NCI-H128 (cell line): ENCODE results near the gene SGPL1.
"Not testable (repeated sequence)": the region's sequence is repeated elsewhere in the genome, so short reads cannot be mapped to it uniquely, and the experiment has no call there.

Experiments used
- DNase-seq: peaks from one replicate; lab custom pipeline; 2025; ENCODE audit not compliant: unreplicated experiment; lab: John Stamatoyannopoulos, UW

SGPL1 gene

DNA sequence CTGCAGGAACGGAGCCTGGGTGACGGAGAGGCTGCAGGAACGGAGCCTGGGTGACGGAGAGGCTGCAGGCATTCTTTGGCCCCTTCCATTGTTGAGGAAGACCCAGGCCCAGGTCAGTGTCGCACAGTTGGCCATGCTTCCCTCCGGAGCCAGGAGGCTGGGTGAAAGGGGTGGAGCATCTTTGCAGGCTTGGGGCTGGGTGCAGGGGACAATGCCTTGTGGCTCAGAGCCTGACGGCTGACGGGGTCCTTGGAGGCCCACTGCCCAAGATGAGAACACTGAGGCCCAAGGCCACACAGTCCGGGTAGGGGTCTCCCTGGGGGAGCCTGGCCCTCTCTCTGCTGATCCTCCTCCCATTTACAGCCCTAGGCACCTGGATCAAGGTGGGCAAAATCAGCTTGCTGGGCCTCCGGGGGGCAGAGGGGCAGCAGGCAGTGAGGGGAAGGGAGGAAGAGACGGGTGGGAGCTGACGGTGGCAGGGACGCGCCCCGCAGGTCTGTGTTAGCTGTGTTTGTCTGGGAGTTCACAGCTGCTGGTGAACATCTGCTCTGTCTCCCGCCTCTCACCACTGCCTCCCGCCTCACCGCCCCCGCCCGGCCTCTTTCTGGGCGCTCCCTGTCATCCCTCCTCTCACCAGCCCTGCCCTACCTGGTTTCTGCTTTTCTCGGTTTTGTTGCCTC, 103.2 kb downstream of the SGPL1 start:
- no peak for DNase-seq

GRCh38 chr10:70919906-70920305, 104.2 kb downstream of the SGPL1 start:
- not testable (repeated sequence) for DNase-seq

GRCh38 chr10:70920519-70920918, 104.8 kb downstream of the SGPL1 start:
- no peak for DNase-seq

DNA sequence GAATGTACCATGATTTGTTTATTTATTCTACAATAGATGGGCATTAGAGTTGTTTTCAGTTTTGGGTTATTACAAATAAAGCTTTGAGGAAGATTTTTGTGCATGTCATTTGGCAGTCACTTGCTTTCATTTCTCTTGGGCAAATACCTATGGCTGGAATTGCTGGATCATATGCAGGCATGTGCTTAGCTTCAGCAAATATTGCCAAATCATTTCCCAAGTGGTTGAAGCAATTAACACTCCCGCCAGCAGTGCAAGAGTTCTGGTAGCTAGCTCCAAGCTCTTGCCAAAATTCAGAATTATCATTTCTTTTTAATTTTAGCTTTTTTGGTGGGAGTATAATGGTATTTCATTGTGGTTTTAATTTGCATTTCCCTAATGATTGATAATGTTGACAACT, 105.5 kb downstream of the SGPL1 start:
- DNase-seq: no peak

DNA sequence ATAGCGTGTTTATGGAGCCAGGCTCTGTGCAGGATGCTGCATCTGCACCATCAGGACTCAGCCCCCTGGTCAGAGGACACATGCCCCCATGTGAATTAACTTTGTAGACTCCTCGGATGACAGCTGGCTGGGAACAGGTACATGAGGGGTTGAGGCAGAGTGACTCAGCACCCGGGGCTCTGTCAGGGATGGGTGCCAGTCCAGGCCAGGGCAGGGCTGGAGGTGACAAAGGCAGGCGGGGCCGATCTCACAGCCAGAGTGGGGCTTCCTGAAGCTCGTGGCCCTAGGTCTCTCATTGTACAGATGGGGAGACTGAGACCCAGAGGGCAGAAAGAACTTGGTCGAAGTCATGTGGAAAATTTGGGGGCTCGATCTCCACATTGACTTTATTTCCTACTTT, 107.9 kb downstream of the SGPL1 start:
- no peak for DNase-seq

GRCh38 chr10:70925377-70926225, 109.9 kb downstream of the SGPL1 start:
- no peak for DNase-seq

DNA sequence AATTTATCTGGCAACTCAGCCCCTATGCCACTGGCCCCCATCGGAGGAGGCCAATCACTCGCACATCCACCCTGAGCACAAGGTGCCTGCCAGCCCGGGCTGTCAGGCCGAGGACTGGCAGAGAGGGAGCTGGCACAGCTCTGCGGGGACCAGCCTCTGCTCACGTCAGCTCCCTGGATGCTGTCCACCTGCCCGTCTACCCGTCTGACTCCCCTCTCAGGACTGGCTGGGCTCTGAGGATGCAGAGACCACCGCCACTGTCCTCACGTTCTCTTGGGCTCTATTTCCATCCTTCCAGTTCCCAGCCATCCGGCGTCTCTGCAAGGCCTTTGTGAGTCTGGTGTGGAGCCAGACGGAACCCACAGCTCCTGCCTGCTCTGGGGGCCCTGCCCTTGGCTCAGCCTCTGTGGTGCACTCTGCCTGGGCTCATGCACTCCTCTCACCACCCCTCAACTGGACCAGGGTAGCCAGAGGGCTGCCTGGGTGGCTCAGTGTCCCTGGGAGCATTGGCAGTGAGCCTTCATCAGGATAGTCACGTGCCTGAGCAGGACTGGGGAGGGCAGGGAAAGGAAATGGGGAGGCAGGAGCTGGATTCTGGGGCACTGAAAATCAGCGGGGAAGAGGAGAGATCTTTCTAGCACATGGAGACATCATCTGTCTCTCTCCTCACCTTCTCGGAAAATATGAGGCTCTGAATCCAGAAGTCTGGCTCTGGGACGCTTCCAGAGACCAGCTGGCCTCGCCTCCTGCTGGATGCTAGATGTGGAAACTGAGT, 110.7 kb downstream of the SGPL1 start:
- DNase-seq: no peak

- no peak for DNase-seq
Measured at GRCh38 chr10:70927189-70927943, 111.6 kb downstream of the SGPL1 start.

DNA sequence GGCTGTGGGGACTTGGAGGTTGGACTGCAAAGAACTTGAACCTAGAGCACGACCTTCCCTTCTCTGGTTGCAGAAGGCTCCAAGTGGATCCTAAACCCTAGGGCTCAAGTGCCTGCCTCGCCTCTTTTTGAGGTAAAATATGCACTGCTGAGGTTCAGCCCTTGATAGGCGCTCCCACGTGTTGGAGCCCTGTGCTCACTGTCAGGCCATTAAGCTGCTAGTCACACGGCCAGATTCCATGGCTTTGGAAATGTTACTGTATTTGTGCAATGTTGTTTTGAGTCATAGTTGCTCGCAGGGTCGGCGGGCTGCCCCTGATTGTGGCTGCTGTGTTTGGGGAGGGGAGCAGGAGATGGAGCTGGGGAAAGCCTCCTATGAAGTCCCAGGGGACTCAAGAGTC, 112.4 kb downstream of the SGPL1 start:
- DNase-seq: no peak

GRCh38 chr10:70930263-70931000, 114.7 kb downstream of the SGPL1 start:
- DNase-seq: no peak
